IPS-18a (cell line): ENCODE data around the gene BBS9.

Experiments used
- H3K27ac ChIP-seq: one replicate; pipeline ENCODE4 v1.5.1; 2013; ENCODE audit warnings: low read length
- H3K27me3 ChIP-seq: one replicate; pipeline ENCODE4 v1.6.1; 2013; ENCODE audit warnings: mild to moderate bottlenecking, low read length; ENCODE audit not compliant: control insufficient read depth, insufficient read depth
- H3K36me3 ChIP-seq: one replicate; pipeline ENCODE4 v1.6.1; 2013; ENCODE audit warnings: low read depth, low read length; ENCODE audit not compliant: control insufficient read depth
- H3K4me1 ChIP-seq: one replicate; pipeline ENCODE4 v1.6.1; 2013; ENCODE audit warnings: low read depth, low read length; ENCODE audit not compliant: control insufficient read depth
- H3K4me3 ChIP-seq: one replicate; pipeline ENCODE4 v1.5.1; 2013; ENCODE audit warnings: low read length
- H3K9ac ChIP-seq: one replicate; pipeline ENCODE4 v1.6.1; 2013; ENCODE audit warnings: mild to moderate bottlenecking, low read length, moderate library complexity
- H3K9me3 ChIP-seq: one replicate; pipeline ENCODE4 v1.6.1; 2013; ENCODE audit warnings: low read depth, low read length; ENCODE audit not compliant: control insufficient read depth

The BBS9 gene

GRCh38 chr7:33388332-33388731, 259.0 kb downstream of the BBS9 start:
- Histone ChIP-seq H3K27me3 (no peaks in the 10 kb centered on the region), H3K4me3 (no peak overlapping the region), H3K27ac (no peak overlapping the region), H3K9me3 (no peaks in the 10 kb centered on the region), H3K9ac (no peak overlapping the region), H3K36me3 (peaks cover 4% of the 10 kb centered on the region), H3K4me1 (no peaks in the 10 kb centered on the region)

- Histone ChIP-seq H3K9ac (no peak overlapping the region), H3K36me3 (peaks cover 4% of the 10 kb centered on the region)
Measured at GRCh38 chr7:33392148-33392547, 262.8 kb downstream of the BBS9 start.

GRCh38 chr7:33393770-33394169, 264.4 kb downstream of the BBS9 start:
- peaks cover 10% of the 10 kb centered on the region for H3K4me1 ChIP-seq
- H3K27me3 ChIP-seq = no peaks in the 10 kb centered on the region
- H3K9me3 ChIP-seq = no peaks in the 10 kb centered on the region
- H3K36me3 ChIP-seq = no peaks in the 10 kb centered on the region
- no peak overlapping the region for H3K27ac ChIP-seq
- H3K9ac ChIP-seq = no peak overlapping the region
- H3K4me3 ChIP-seq = no peak overlapping the region

More at GRCh38 chr7:33392148-33392547, 262.8 kb downstream of the BBS9 start:
- H3K27ac ChIP-seq = no peak overlapping the region
- H3K4me1 ChIP-seq = peaks cover 10% of the 10 kb centered on the region
- no peaks in the 10 kb centered on the region for H3K27me3 ChIP-seq
- no peak overlapping the region for H3K4me3 ChIP-seq
- no peaks in the 10 kb centered on the region for H3K9me3 ChIP-seq

GRCh38 chr7:33395340-33395739, 266.0 kb downstream of the BBS9 start:
- H3K27ac ChIP-seq = no peak overlapping the region
- no peak overlapping the region for H3K4me3 ChIP-seq
- no peaks in the 10 kb centered on the region for H3K36me3 ChIP-seq
- peaks cover 10% of the 10 kb centered on the region for H3K4me1 ChIP-seq
- no peak overlapping the region for H3K9ac ChIP-seq
- no peaks in the 10 kb centered on the region for H3K9me3 ChIP-seq
- H3K27me3 ChIP-seq = no peaks in the 10 kb centered on the region

- H3K4me3 ChIP-seq = no peak overlapping the region
- no peaks in the 10 kb centered on the region for H3K36me3 ChIP-seq
- H3K27me3 ChIP-seq = no peaks in the 10 kb centered on the region
- H3K9ac ChIP-seq = no peak overlapping the region
- no peaks in the 10 kb centered on the region for H3K9me3 ChIP-seq
- no peak overlapping the region for H3K27ac ChIP-seq
- peaks cover 10% of the 10 kb centered on the region for H3K4me1 ChIP-seq
Measured at GRCh38 chr7:33399528-33400213, 270.3 kb downstream of the BBS9 start.

- H3K9me3 ChIP-seq = no peaks in the 10 kb centered on the region
- H3K36me3 ChIP-seq = no peaks in the 10 kb centered on the region
- H3K4me3 ChIP-seq = no peak overlapping the region
- H3K4me1 ChIP-seq = peaks cover 9% of the 10 kb centered on the region
- no peak overlapping the region for H3K9ac ChIP-seq
- H3K27ac ChIP-seq = no peak overlapping the region
- H3K27me3 ChIP-seq = no peaks in the 10 kb centered on the region
Measured at GRCh38 chr7:33400214-33400538, 270.8 kb downstream of the BBS9 start.

- H3K9me3 ChIP-seq = peaks cover 10% of the 10 kb centered on the region
- H3K4me3 ChIP-seq = no peak overlapping the region
- no peaks in the 10 kb centered on the region for H3K36me3 ChIP-seq
- no peaks in the 10 kb centered on the region for H3K27me3 ChIP-seq
- H3K9ac ChIP-seq = no peak overlapping the region
- H3K27ac ChIP-seq = no peak overlapping the region
- no peaks in the 10 kb centered on the region for H3K4me1 ChIP-seq
Measured at GRCh38 chr7:33410266-33410665, 280.9 kb downstream of the BBS9 start.

- Histone ChIP-seq H3K9ac (no peak overlapping the region), H3K27ac (no peak overlapping the region), H3K36me3 (no peaks in the 10 kb centered on the region), H3K4me1 (no peaks in the 10 kb centered on the region), H3K9me3 (peaks cover 10% of the 10 kb centered on the region), H3K4me3 (no peak overlapping the region), H3K27me3 (no peaks in the 10 kb centered on the region)
Measured at GRCh38 chr7:33411020-33411419, 281.7 kb downstream of the BBS9 start.

- Histone ChIP-seq H3K9ac (no peak overlapping the region), H3K4me3 (no peak overlapping the region), H3K27me3 (no peaks in the 10 kb centered on the region), H3K4me1 (no peaks in the 10 kb centered on the region), H3K9me3 (peaks cover 10% of the 10 kb centered on the region), H3K27ac (no peak overlapping the region), H3K36me3 (no peaks in the 10 kb centered on the region)
Measured at GRCh38 chr7:33412331-33412730, 283.0 kb downstream of the BBS9 start.

- no peak overlapping the region for H3K27ac ChIP-seq
- no peaks in the 10 kb centered on the region for H3K27me3 ChIP-seq
- H3K4me3 ChIP-seq = no peak overlapping the region
- H3K4me1 ChIP-seq = peaks cover 12% of the 10 kb centered on the region
- no peaks in the 10 kb centered on the region for H3K36me3 ChIP-seq
- H3K9ac ChIP-seq = no peak overlapping the region
- no peaks in the 10 kb centered on the region for H3K9me3 ChIP-seq
Measured at GRCh38 chr7:33418251-33418701, 288.9 kb downstream of the BBS9 start.

- Histone ChIP-seq H3K9ac (no peak overlapping the region), H3K9me3 (no peaks in the 10 kb centered on the region), H3K27me3 (no peaks in the 10 kb centered on the region), H3K36me3 (no peaks in the 10 kb centered on the region), H3K27ac (no peak overlapping the region), H3K4me3 (no peak overlapping the region), H3K4me1 (peaks cover 12% of the 10 kb centered on the region)
Measured at GRCh38 chr7:33420311-33420940, 291.1 kb downstream of the BBS9 start.

- no peaks in the 10 kb centered on the region for H3K36me3 ChIP-seq
- no peak overlapping the region for H3K9ac ChIP-seq
- H3K27me3 ChIP-seq = no peaks in the 10 kb centered on the region
- H3K4me1 ChIP-seq = peaks cover 12% of the 10 kb centered on the region
- no peaks in the 10 kb centered on the region for H3K9me3 ChIP-seq
- no peak overlapping the region for H3K4me3 ChIP-seq
- H3K27ac ChIP-seq = no peak overlapping the region
Measured at GRCh38 chr7:33421429-33421828, 292.1 kb downstream of the BBS9 start.
